ENCODE measurements around the gene PDE11A. TPM values are rescaled to one million over a fixed set of nuclear protein-coding genes. Genes with fewer than 3 reads are reported as not detected.

PDE11A gene
- total RNA-seq, 1 experiment from 2014 or later = 0.61 TPM

DNA sequence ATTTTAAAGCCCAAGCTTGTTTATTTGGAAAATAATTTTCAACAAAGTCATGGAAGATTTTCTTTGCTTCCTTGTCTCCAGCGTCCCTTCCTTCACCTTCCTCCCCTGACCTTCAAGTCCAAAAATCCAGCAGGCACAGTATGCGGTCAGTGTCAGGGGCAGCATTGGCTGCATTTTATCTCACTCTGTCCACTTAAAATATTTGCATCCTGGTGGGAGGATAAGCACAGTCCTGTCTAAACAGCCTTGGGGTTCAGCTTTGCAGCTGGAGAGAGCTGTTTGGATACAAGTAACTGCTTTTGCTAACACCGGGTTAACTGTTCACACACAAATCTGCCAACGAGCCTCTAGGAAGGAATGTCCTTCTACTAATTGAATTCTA is 318.1 kb downstream of the PDE11A start:
- ATAC-seq (no peak), DNase-seq (ENCODE audit: low read depth, low spot score) (no peak)
- Histone ChIP-seq H3K9ac (ENCODE audit: low read length) (no peak overlapping the region), H3K27ac (ENCODE audit: low read depth, low read length) (no peak overlapping the region), H3K4me3 (replicated peaks in 1 of 2; ENCODE audit: low read depth in 1 of 2, low read length in 2 of 2) (no peak overlapping the region), H3K4me2 (ENCODE audit: low read length) (no peak overlapping the region), H4K20me1 (ENCODE audit: insufficient read depth) (no peaks in the 10 kb centered on the region), H3K9me3 (ENCODE audit: control insufficient read depth in 1 of 2, insufficient read depth in 1 of 2, low read depth in 1 of 2, low read length in 2 of 2) (no peaks in the 10 kb centered on the region), H3K27me3 (ENCODE audit: insufficient read depth, low read length) (no peaks in the 10 kb centered on the region), H3K9me2 (ENCODE audit: insufficient read depth) (no peaks in the 10 kb centered on the region), H2AFZ (ENCODE audit: low read depth, low read length, poor library complexity, severe bottlenecking) (no peak overlapping the region), H3K79me2 (ENCODE audit: insufficient read depth, low read length) (no peaks in the 10 kb centered on the region), H3K4me1 (ENCODE audit: control insufficient read depth in 1 of 2, insufficient read depth in 2 of 2, low read length in 2 of 2) (peaks cover 0 to 3% of the 10 kb centered on the region in 2 experiments; a peak in 1 of 4 replicates), H3K36me3 (ENCODE audit: control insufficient read depth in 1 of 2, insufficient read depth in 2 of 2, low read length in 2 of 2) (no peaks in the 10 kb centered on the region)
- intact Hi-C loops (cut with micrococcal nuclease) = no loop called here
- ChIA-PET CTCF (interaction anchor here (1.0 kb wide), 1 partner anchor 9 kb away, joined by 4 read pairs; no protein-coding TSS in a partner anchor), POLR2A (no interaction called here), RAD21 (ENCODE audit: low non-redundant PET in 1 of 2, low total read pairs in 2 of 2, uncharacterized antibody in 2 of 2, unreplicated experiment in 2 of 2) (no interaction called here)
- TF ChIP-seq FOSL1 (IDR thresholded peaks at IDR 0.05; ENCODE audit: low read depth) (no peak), YY1 (IDR thresholded peaks at IDR 0.05; ENCODE audit: extremely low read depth, insufficient replicate concordance, low read depth, low read length) (no peak), REST (IDR thresholded peaks at IDR 0.05; ENCODE audit: low read depth) (no peak), POLR2A (IDR thresholded peaks at IDR 0.05; ENCODE audit: borderline replicate concordance, extremely low read depth, insufficient read depth, insufficient read length) (no peak), MAX (IDR thresholded peaks at IDR 0.05) (no peak), EGR1 (IDR thresholded peaks at IDR 0.05; ENCODE audit: low read depth) (no peak), EZH2phosphoT487 (IDR thresholded peaks at IDR 0.05; ENCODE audit: borderline replicate concordance) (no peak)
- no TSS peak for BruUV-seq (replicated peaks)
